Testis (tissue), 3 donors: Measurements from ENCODE around the gene TICRR. TPM values are rescaled to one million over a fixed set of nuclear protein-coding genes. Genes with fewer than 3 reads are reported as not detected.

ENCODE experiments used
- DNase-seq: peaks from one replicate; pipeline ENCODE4 v3.0.0-alpha.2; 2019
- H3K27ac ChIP-seq, 2 donors: fragments of 200-600 bp; sonication (generic); one replicate each; pipeline ENCODE4 v1.5.1; 2019
- H3K27me3 ChIP-seq: fragments of 200-600 bp; sonication (generic); one replicate; pipeline ENCODE4 v1.5.1; 2019
- H3K36me3 ChIP-seq: fragments of 200-600 bp; sonication (generic); one replicate; pipeline ENCODE4 v1.5.1; 2017; ENCODE audit warnings: low read depth; ENCODE audit errors: missing control alignments
- H3K4me1 ChIP-seq: fragments of 200-600 bp; sonication (generic); one replicate; pipeline ENCODE4 v1.5.1; 2019
- H3K4me3 ChIP-seq, 2 donors: fragments of 200-600 bp; sonication (generic); one replicate each; pipeline ENCODE4 v1.5.1; 2017 to 2019
- H3K9me3 ChIP-seq: fragments of 200-600 bp; sonication (generic); one replicate; pipeline ENCODE4 v1.5.1; 2017
- CTCF ChIP-seq, 3 experiments: fragments of 450-650 bp in 2 of 3; fragments of 200-600 bp in 1 of 3; sonication (generic) in 1 of 3; IDR thresholded peaks; one replicate each; pipeline ENCODE4 v1.5.1; 2016 to 2019; ENCODE audit warnings: antibody characterized with exemption in 3 of 3, mild to moderate bottlenecking in 2 of 3, moderate library complexity in 1 of 3
- POLR2A ChIP-seq: fragments of 450-650 bp; IDR thresholded peaks from one replicate; pipeline ENCODE4 v1.6.1; 2017; ENCODE audit warnings: antibody characterized with exemption, mild to moderate bottlenecking, moderate library complexity
- WGBS, 2 donors: methylation state at CpG; one replicate each; pipeline ENCODE4 v1.1.5; 2018; 5-methylcytosine and 5-hydroxymethylcytosine counted together
- intact Hi-C: fragments of 100-400 bp; cut with DNase I; formaldehyde crosslinking; loops from one replicate; pipeline ENCODE4 v1.15.1; 2023; ENCODE audit warnings: low total_unique reads
- polyA plus RNA-seq: library from polyadenylated mRNA; stranded (reverse); fragments of 350-450 nt; fragmentation: Illumina TruSeq; extraction: RNeasy Lipid Tissue Mini Kit (QIAGEN cat#74804); gene quantifications from one replicate; pipeline ENCODE4 v1.2.3, GENCODE V29; 2014; ENCODE audit warnings: low read depth, low replicate concordance; ENCODE audit not compliant: insufficient read depth
- total RNA-seq, 2 donors: library from RNA; depleted of rRNA; stranded (reverse); fragments of >200 nt; gene quantifications; one replicate each; pipeline ENCODE4 v1.2.3, GENCODE V29; 2016

Gene TICRR
- total and polyA plus RNA-seq, 3 donors from 2014 or later, result 3.0 to 8.4 (median 7.7) TPM

- 78 to 95% methylated on average over 4 to 13 of the region's 13 CpGs for WGBS, 2 donors
- H3K27ac ChIP-seq, result no peak overlapping the region
Observed at GRCh38 chr15:89666858-89667705, 91.8 kb downstream of the TICRR start.

GRCh38 chr15:89667706-89667960, 92.4 kb downstream of the TICRR start:
- Histone ChIP-seq H3K4me1 (peaks cover 10% of the 10 kb centered on the region), H3K27me3 (no peaks in the 10 kb centered on the region), H3K27ac (no peak overlapping the region), H3K4me3 (no peak overlapping the region), H3K36me3 (no peaks in the 10 kb centered on the region), H3K9me3 (no peaks in the 10 kb centered on the region)
- intact Hi-C loops, result no loop called here
- TF ChIP-seq POLR2A, result no peak
- TF ChIP-seq CTCF (IDR thresholded peaks at IDR 0.05), result no peak
- no peak for DNase-seq
- WGBS, 2 donors, result 70 to 91% methylated on average over 2 to 7 of the region's 7 CpGs

More at GRCh38 chr15:89666858-89667705, 91.8 kb downstream of the TICRR start:
- intact Hi-C loops, result no loop called here
- no peaks in the 10 kb centered on the region for H3K27me3 ChIP-seq
- H3K36me3 ChIP-seq, result no peaks in the 10 kb centered on the region
- TF ChIP-seq POLR2A (no peak), CTCF (IDR thresholded peaks at IDR 0.05) (no peak)
- H3K4me1 ChIP-seq, result peaks cover 10% of the 10 kb centered on the region
- DNase-seq, result no peak
- H3K9me3 ChIP-seq, result no peaks in the 10 kb centered on the region
- H3K4me3 ChIP-seq, result no peak overlapping the region

GRCh38 chr15:89668171-89668570, 92.9 kb downstream of the TICRR start:
- H3K9me3 ChIP-seq, result no peaks in the 10 kb centered on the region
- no peak overlapping the region for H3K4me3 ChIP-seq
- no peak overlapping the region for H3K27ac ChIP-seq
- intact Hi-C loops, result no loop called here
- H3K27me3 ChIP-seq, result no peaks in the 10 kb centered on the region
- WGBS, 2 donors, result 95 to 96% methylated on average over 3 of the region's 3 CpGs
- DNase-seq, result no peak
- TF ChIP-seq POLR2A (no peak), CTCF (IDR thresholded peaks at IDR 0.05) (no peak)
- peaks cover 6% of the 10 kb centered on the region for H3K4me1 ChIP-seq
- H3K36me3 ChIP-seq, result no peaks in the 10 kb centered on the region

GRCh38 chr15:89669309-89669865, 94.1 kb downstream of the TICRR start:
- Histone ChIP-seq H3K27ac (no peak overlapping the region), H3K4me1 (peaks cover 6% of the 10 kb centered on the region), H3K36me3 (no peaks in the 10 kb centered on the region), H3K4me3 (no peak overlapping the region), H3K27me3 (no peaks in the 10 kb centered on the region), H3K9me3 (no peaks in the 10 kb centered on the region)
- no peak for DNase-seq
- TF ChIP-seq POLR2A (no peak), CTCF (IDR thresholded peaks at IDR 0.05) (no peak)
- intact Hi-C loops, result no loop called here
- WGBS, 2 donors, result 84 to 87% methylated on average over 8 to 9 of the region's 9 CpGs

GRCh38 chr15:89669941-89670340, 94.7 kb downstream of the TICRR start:
- no peak for TF ChIP-seq CTCF (IDR thresholded peaks at IDR 0.05)
- H3K36me3 ChIP-seq, result no peaks in the 10 kb centered on the region
- H3K4me1 ChIP-seq, result peaks cover 3% of the 10 kb centered on the region
- no peaks in the 10 kb centered on the region for H3K9me3 ChIP-seq
- intact Hi-C loops, result no loop called here
- no peak overlapping the region for H3K27ac ChIP-seq
- DNase-seq, result no peak
- 95% methylated on average over 15 of the region's 15 CpGs for WGBS, 2 donors
- H3K27me3 ChIP-seq, result no peaks in the 10 kb centered on the region
- H3K4me3 ChIP-seq, result no peak overlapping the region
